Peyer's patch (tissue), 4 donors: ENCODE data around the gene PCED1B. TPM values are rescaled to one million over a fixed set of nuclear protein-coding genes. Genes with fewer than 3 reads are reported as not detected.

ENCODE experiments used
- DNase-seq, 3 donors: peaks; one replicate each; pipeline ENCODE4 v3.0.0-alpha.2; 2017 to 2019
- H3K27ac ChIP-seq, 4 donors: fragments of 200-600 bp; sonication (generic); one replicate each; pipeline ENCODE4 v1.5.1; 2016 to 2019
- H3K27me3 ChIP-seq, 2 donors: fragments of 200-600 bp; sonication (generic); one replicate each; pipeline ENCODE4 v1.5.1; 2019
- H3K36me3 ChIP-seq, 3 donors: fragments of 200-600 bp; sonication (generic); one replicate each; pipeline ENCODE4 v1.5.1; 2016 to 2019
- H3K4me1 ChIP-seq, 4 donors: fragments of 200-600 bp; sonication (generic); one replicate each; pipeline ENCODE4 v1.5.1; 2016 to 2019
- H3K4me3 ChIP-seq, 4 donors: fragments of 200-600 bp; sonication (generic); 1 replicate in 3 of 4; 2 replicates in 1 of 4; pipeline ENCODE4 v1.5.1; 2016 to 2019; ENCODE audit warnings: mild to moderate bottlenecking in 1 of 4
- H3K9me3 ChIP-seq, 4 donors: fragments of 200-600 bp; sonication (generic); one replicate each; pipeline ENCODE4 v1.5.1; 2016 to 2019; ENCODE audit warnings: mild to moderate bottlenecking in 1 of 4
- POLR2A ChIP-seq, 2 donors: fragments of 450-650 bp; IDR thresholded peaks; one replicate each; pipeline ENCODE4 v1.5.1; 2017; ENCODE audit warnings: antibody characterized with exemption in 2 of 2, mild to moderate bottlenecking in 2 of 2, moderate library complexity in 2 of 2
- total RNA-seq, 4 donors: library from RNA; depleted of rRNA; stranded (reverse); fragments of >200 nt; gene quantifications; one replicate each; pipeline ENCODE4 v1.1.0, GENCODE V29; 2016
- TF ChIP-seq, protein P1 (sequence below), 6 experiments: fragments of 450-650 bp in 4 of 6; fragments of 200-600 bp in 2 of 6; sonication (generic) in 1 of 6; IDR thresholded peaks; one replicate each; pipeline ENCODE4 v1.5.1; 2017 to 2019; ENCODE audit warnings: antibody characterized with exemption in 6 of 6, mild to moderate bottlenecking in 3 of 6, moderate library complexity in 1 of 6

Gene PCED1B
- total RNA-seq, 4 donors from 2014 or later: 1.9 to 11.6 (median 2.3) TPM; not detected in 1

DNA sequence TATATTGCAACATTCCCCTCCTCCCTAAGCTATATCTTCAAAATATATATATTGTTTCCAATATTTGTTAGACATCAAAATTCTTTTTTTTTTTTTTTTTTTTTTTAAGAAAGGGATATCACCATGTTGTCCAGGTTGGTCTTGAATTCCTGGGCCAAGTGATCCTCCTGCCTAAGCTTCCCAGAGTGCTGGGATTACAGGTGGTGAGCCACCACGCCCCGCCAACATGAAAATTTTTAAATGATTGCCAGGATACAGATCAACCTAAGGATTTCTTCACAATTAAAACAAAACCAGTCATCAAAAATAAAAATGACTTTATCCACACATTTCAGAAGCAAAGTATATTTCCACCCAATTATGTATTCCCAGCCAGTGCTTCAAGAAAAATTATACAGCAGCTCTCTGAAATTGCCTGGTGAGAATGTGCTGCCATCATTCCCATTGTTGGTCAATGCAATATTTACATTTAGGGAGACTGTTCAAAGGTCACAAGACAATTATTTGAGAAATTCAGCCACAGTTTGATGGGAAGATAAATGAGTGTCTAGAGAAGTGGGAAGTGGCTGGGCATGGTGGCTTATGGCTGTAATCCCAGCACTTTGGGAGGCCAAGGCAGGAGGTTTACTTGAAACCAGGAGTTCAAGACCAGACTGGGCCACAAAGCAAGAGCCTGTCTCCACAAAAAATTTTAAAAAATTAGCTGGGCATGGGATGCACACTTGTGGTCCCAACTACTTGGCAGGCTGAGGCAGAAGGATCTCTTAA lies 142.0 kb downstream of the PCED1B start:
- H3K27ac ChIP-seq: no peak overlapping the region

DNA sequence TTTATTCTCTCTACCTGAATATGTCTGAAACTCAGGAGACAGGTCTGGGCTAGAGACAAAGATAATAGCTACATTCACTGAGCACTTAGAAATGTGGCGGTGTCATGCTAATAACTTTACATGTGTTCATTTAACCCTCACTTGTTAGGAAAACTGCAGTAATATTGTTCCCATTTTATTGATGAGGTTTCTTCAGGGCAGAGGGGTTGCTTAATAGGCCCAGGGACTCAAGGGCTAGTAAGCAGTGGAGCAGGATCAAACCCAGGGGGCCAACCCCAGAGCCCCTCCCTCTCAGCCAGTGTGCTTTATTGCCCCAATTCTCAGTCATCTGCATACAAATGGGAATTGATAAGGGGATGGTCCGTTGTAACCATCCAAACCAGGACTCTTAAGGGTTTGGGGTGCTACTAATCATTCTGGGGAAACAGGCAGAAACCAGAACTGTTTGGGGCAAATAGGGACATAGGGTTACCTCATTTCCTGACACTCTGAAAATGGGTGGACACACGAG lies 143.2 kb downstream of the PCED1B start:
- Histone ChIP-seq H3K27ac (peak overlapping the region in 2 of 4 donors; percentile 41 to 67), H3K4me1 (peaks cover 0 to 19% (median 6%) of the 10 kb centered on the region in 4 donors)
- no peak for DNase-seq

More for the DNA sequence above, 142.0 kb downstream of the PCED1B start:
- no peaks in the 10 kb centered on the region for H3K9me3 ChIP-seq
- H3K4me1 ChIP-seq: peaks cover 0 to 19% (median 6%) of the 10 kb centered on the region in 4 donors
- H3K4me3 ChIP-seq: no peak overlapping the region
- TF ChIP-seq POLR2A (IDR thresholded peaks at IDR 0.05): no peak
- TF ChIP-seq, protein P1, sequence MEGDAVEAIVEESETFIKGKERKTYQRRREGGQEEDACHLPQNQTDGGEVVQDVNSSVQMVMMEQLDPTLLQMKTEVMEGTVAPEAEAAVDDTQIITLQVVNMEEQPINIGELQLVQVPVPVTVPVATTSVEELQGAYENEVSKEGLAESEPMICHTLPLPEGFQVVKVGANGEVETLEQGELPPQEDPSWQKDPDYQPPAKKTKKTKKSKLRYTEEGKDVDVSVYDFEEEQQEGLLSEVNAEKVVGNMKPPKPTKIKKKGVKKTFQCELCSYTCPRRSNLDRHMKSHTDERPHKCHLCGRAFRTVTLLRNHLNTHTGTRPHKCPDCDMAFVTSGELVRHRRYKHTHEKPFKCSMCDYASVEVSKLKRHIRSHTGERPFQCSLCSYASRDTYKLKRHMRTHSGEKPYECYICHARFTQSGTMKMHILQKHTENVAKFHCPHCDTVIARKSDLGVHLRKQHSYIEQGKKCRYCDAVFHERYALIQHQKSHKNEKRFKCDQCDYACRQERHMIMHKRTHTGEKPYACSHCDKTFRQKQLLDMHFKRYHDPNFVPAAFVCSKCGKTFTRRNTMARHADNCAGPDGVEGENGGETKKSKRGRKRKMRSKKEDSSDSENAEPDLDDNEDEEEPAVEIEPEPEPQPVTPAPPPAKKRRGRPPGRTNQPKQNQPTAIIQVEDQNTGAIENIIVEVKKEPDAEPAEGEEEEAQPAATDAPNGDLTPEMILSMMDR (IDR thresholded peaks at IDR 0.05): no peak
- H3K27me3 ChIP-seq: no peaks in the 10 kb centered on the region
- no peak for DNase-seq
- no peaks in the 10 kb centered on the region for H3K36me3 ChIP-seq

DNA sequence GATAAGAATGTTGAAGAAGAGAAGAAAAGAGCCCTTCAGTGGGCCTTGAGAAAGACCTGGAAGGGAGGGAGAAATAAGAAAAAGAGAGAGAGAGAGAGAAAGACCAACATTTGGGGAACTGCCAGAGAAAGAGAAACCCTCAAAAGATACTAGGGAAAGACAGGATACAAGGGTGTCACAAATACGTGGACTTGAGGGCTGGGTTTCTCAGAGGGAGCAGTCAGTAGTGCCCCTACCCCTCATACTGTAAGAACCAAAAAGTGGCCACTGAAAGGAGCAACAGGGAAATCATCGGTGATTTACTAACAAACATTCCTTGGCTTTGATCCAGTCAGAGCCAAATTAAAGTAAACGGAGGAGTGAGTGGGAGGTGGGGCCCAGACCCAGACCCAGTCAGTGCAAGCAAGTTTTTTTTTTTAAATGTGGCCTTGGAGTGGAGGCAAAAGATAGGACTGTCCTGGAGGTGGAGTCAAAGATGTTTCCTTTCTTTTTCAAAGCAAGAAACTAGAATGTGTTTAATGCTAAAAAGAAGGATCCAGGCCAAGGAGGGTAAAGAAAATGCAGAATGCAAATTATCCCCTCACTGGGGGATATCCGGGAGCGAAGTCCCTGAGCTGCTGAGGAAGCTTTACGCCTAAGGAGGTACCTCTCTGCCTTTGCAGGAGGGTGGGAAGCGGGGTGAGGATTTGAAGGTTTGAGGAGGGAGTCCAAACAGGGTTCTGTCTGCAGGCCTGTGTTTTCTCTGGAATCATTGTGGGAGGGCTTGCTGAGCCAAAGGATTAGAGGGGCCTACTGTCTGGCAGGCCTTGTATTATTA lies 143.8 kb downstream of the PCED1B start:
- Histone ChIP-seq H3K9me3 (no peaks in the 10 kb centered on the region), H3K27ac (peak overlapping the region; percentile 26 to 67 (median 40)), H3K4me3 (peak overlapping the region in 1 of 4 donors; percentile 7), H3K36me3 (no peaks in the 10 kb centered on the region), H3K27me3 (no peaks in the 10 kb centered on the region), H3K4me1 (peaks cover 0 to 19% (median 6%) of the 10 kb centered on the region in 4 donors)
- no peak for TF ChIP-seq POLR2A (IDR thresholded peaks at IDR 0.05)
- TF ChIP-seq, protein P1 (IDR thresholded peaks at IDR 0.05): no peak
- no peak for DNase-seq

More for the DNA sequence above, 143.2 kb downstream of the PCED1B start:
- Histone ChIP-seq H3K4me3 (no peak overlapping the region), H3K27me3 (no peaks in the 10 kb centered on the region), H3K36me3 (no peaks in the 10 kb centered on the region), H3K9me3 (no peaks in the 10 kb centered on the region)
- no peak for TF ChIP-seq POLR2A (IDR thresholded peaks at IDR 0.05)
- TF ChIP-seq, protein P1 (IDR thresholded peaks at IDR 0.05): no peak

DNA sequence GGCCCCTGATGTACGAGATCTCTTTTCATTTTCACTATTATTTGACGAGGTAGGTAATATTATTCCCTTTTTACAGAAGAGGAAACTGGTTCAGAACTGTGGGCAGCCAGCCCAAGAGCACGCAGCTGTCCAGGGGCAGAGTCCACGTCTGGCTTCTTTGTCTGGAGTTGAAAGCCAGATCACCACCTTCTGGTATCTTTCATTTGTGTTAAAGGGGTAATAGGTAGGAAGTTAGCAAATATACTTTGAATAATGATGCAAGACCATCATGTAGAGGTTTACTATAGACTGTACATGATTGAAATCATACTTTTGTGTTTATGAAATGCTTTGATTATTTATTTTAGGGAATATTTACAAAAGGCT lies 144.4 kb downstream of the PCED1B start:
- TF ChIP-seq POLR2A (IDR thresholded peaks at IDR 0.05): no peak
- TF ChIP-seq, protein P1 (IDR thresholded peaks at IDR 0.05): no peak
- Histone ChIP-seq H3K4me1 (peaks cover 0 to 19% (median 6%) of the 10 kb centered on the region in 4 donors), H3K27ac (peak overlapping the region; percentile 26 to 67 (median 40)), H3K36me3 (no peaks in the 10 kb centered on the region), H3K27me3 (no peaks in the 10 kb centered on the region), H3K4me3 (peak overlapping the region in 1 of 4 donors; percentile 7), H3K9me3 (no peaks in the 10 kb centered on the region)
- peak in 1 of 3 donors; percentile 71 for DNase-seq

DNA sequence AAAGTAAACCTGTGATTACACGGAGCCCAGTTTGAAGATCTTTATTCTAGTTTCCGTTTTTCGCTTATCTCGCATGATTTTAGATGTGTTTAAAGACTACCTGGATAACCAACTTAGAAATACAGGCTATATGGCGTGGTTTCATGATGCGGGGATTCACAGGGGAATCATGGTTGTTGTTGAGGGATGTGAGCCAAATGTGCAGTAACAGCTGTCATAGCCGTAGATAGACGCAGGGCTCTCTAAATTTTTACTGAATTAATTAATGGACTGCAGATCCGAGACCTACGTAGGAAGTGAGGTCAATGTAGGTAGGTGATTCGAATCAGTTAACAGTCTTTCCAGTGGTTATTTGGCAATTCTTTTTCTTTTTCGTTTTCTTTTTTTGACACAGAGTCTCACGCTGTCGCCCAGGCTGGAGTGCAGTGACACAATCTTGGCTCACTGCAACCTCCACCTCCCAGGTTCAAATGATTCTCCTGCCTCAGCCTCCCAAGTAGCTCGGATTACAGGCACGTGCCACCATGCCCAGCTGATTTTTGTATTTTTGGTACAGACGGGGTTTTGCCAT lies 145.2 kb downstream of the PCED1B start:
- H3K27me3 ChIP-seq: no peaks in the 10 kb centered on the region
- no peaks in the 10 kb centered on the region for H3K36me3 ChIP-seq
- DNase-seq: no peak
- no peaks in the 10 kb centered on the region for H3K9me3 ChIP-seq
- TF ChIP-seq, protein P1 (IDR thresholded peaks at IDR 0.05): no peak
- no peak for TF ChIP-seq POLR2A (IDR thresholded peaks at IDR 0.05)
- H3K27ac ChIP-seq: peak overlapping the region in 1 of 4 donors; percentile 67
- peaks cover 0 to 13% (median 6%) of the 10 kb centered on the region in 4 donors for H3K4me1 ChIP-seq
- no peak overlapping the region for H3K4me3 ChIP-seq
